NCI-H1436 treated with DMSO at 0.1 percent for 48 hours (cell line): ENCODE data around the gene KLHL3.
"Not testable (repeated sequence)": the region's sequence is repeated elsewhere in the genome, so short reads cannot be mapped to it uniquely, and the experiment has no call there.

ENCODE experiments used
- DNase-seq: peaks from one replicate; lab custom pipeline; 2025; lab: John Stamatoyannopoulos, UW

Gene KLHL3

GRCh38 chr5:137735555-137736284, at the start of gene KLHL3:
KLHL3 (minus strand) TSS chr5:137736089; CDS start chr5:137735646, 443 bp downstream.
- DNase-seq: peak; percentile 26

- no peak for DNase-seq
These were observed 47.2 kb upstream of the KLHL3 start for GRCh38 chr5:137782984-137783536.

GRCh38 chr5:137782055-137782454, 46.2 kb upstream of the KLHL3 start:
- DNase-seq: no peak

GRCh38 chr5:137778772-137779564, 43.1 kb upstream of the KLHL3 start:
- no peak for DNase-seq

- DNase-seq: not testable (repeated sequence)
These were observed 32.0 kb upstream of the KLHL3 start for GRCh38 chr5:137767937-137768336.

- no peak for DNase-seq
These were observed 25.7 kb upstream of the KLHL3 start for GRCh38 chr5:137761566-137761965.

GRCh38 chr5:137760719-137761516, 25.0 kb upstream of the KLHL3 start:
- DNase-seq: no peak

GRCh38 chr5:137760294-137760693, 24.4 kb upstream of the KLHL3 start:
- no peak for DNase-seq

GRCh38 chr5:137758715-137759306, 22.9 kb upstream of the KLHL3 start:
- DNase-seq: no peak

GRCh38 chr5:137758121-137758520, 22.2 kb upstream of the KLHL3 start:
- no peak for DNase-seq

GRCh38 chr5:137757634-137758033, 21.7 kb upstream of the KLHL3 start:
- no peak for DNase-seq

GRCh38 chr5:137754961-137755762, 19.3 kb upstream of the KLHL3 start:
- no peak for DNase-seq

GRCh38 chr5:137754188-137754960, 18.5 kb upstream of the KLHL3 start, which contains the start of gene HNRNPA0:
HNRNPA0 (minus strand) TSS chr5:137754363; CDS start chr5:137754066, 297 bp downstream.
- DNase-seq: peak; percentile 87

- no peak for DNase-seq
These were observed 17.9 kb upstream of the KLHL3 start for GRCh38 chr5:137753691-137754187.

- no peak for DNase-seq
These were observed 17.2 kb upstream of the KLHL3 start for GRCh38 chr5:137752905-137753690.

GRCh38 chr5:137751869-137752491, 16.1 kb upstream of the KLHL3 start:
- no peak for DNase-seq

- DNase-seq: no peak
These were observed 14.5 kb upstream of the KLHL3 start for GRCh38 chr5:137750436-137750835.

- no peak for DNase-seq
These were observed 12.0 kb upstream of the KLHL3 start for GRCh38 chr5:137747848-137748247.
